Thyroid gland (tissue), 4 donors: ENCODE data around the gene ABAT.

Experiments used
- POLR2A ChIP-seq, 2 donors: fragments of 450-650 bp; IDR thresholded peaks; one replicate each; pipeline ENCODE4 v1.6.1; 2017; ENCODE audit warnings: antibody characterized with exemption in 2 of 2, mild to moderate bottlenecking in 2 of 2, moderate library complexity in 1 of 2
- TF ChIP-seq, protein P1 (sequence below), 6 experiments: fragments of 200-600 bp in 3 of 6; fragments of 450-650 bp in 3 of 6; sonication (generic) in 3 of 6; IDR thresholded peaks; one replicate each; pipeline ENCODE4 v1.5.1; 2016 to 2019; ENCODE audit warnings: antibody characterized with exemption in 6 of 6, mild to moderate bottlenecking in 2 of 6, inconsistent platforms in 1 of 6, moderate library complexity in 1 of 6

- TF ChIP-seq, protein P1, sequence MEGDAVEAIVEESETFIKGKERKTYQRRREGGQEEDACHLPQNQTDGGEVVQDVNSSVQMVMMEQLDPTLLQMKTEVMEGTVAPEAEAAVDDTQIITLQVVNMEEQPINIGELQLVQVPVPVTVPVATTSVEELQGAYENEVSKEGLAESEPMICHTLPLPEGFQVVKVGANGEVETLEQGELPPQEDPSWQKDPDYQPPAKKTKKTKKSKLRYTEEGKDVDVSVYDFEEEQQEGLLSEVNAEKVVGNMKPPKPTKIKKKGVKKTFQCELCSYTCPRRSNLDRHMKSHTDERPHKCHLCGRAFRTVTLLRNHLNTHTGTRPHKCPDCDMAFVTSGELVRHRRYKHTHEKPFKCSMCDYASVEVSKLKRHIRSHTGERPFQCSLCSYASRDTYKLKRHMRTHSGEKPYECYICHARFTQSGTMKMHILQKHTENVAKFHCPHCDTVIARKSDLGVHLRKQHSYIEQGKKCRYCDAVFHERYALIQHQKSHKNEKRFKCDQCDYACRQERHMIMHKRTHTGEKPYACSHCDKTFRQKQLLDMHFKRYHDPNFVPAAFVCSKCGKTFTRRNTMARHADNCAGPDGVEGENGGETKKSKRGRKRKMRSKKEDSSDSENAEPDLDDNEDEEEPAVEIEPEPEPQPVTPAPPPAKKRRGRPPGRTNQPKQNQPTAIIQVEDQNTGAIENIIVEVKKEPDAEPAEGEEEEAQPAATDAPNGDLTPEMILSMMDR (IDR thresholded peaks at IDR 0.05), result no peak
- TF ChIP-seq POLR2A (IDR thresholded peaks at IDR 0.05), result no peak
Observed at GRCh38 chr16:8642146-8642545, 32.3 kb upstream of the ABAT start.
